Stimulated activated naive CD8-positive, alpha-beta T cell treated with anti-CD3 and anti-CD28 coated beads, Interleukin-15, Interleukin-2, amounts not matched to agents 100 U/mL and 50 U/mL, for 24 hours (primary cell): ENCODE data around the gene AAGAB.

ENCODE experiments used
- ATAC-seq: fragments of 150-1000 bp; cut with Tn5 transposase; one replicate; pipeline ENCODE4 v1.10.0; 2021
- DNase-seq: peaks from one replicate; pipeline ENCODE4 v3.0.0; 2021

AAGAB gene

GRCh38 chr15:67208396-67208795 lies 46.1 kb downstream of the AAGAB start:
- DNase-seq (no peak), ATAC-seq (no peak)

- ATAC-seq (no peak), DNase-seq (no peak)
These were observed 46.8 kb downstream of the AAGAB start for GRCh38 chr15:67207555-67208207.

- ATAC-seq = no peak
- DNase-seq = no peak
These were observed 51.5 kb downstream of the AAGAB start for GRCh38 chr15:67202991-67203390.

GRCh38 chr15:67202091-67202490 lies 52.4 kb downstream of the AAGAB start:
- ATAC-seq = no peak
- DNase-seq = no peak

- ATAC-seq (no peak), DNase-seq (no peak)
These were observed 53.3 kb downstream of the AAGAB start for GRCh38 chr15:67201136-67201535.

GRCh38 chr15:67199881-67200763 lies 54.3 kb downstream of the AAGAB start:
- ATAC-seq (no peak), DNase-seq (no peak)

- ATAC-seq (no peak), DNase-seq (no peak)
These were observed 55.1 kb downstream of the AAGAB start for GRCh38 chr15:67199391-67199790.

- DNase-seq (no peak), ATAC-seq (no peak)
These were observed 56.2 kb downstream of the AAGAB start for GRCh38 chr15:67198157-67198754.

GRCh38 chr15:67197364-67197695 lies 57.1 kb downstream of the AAGAB start:
- no peak for ATAC-seq
- DNase-seq = no peak

GRCh38 chr15:67196672-67197363 lies 57.6 kb downstream of the AAGAB start:
- ATAC-seq = no peak
- no peak for DNase-seq

GRCh38 chr15:67196222-67196621 lies 58.2 kb downstream of the AAGAB start:
- no peak for ATAC-seq
- no peak for DNase-seq

- DNase-seq (no peak), ATAC-seq (no peak)
These were observed 59.2 kb downstream of the AAGAB start for GRCh38 chr15:67195305-67195704.

GRCh38 chr15:67194171-67195114 lies 60.0 kb downstream of the AAGAB start:
- no peak for DNase-seq
- ATAC-seq = no peak

- DNase-seq (no peak), ATAC-seq (no peak)
These were observed 61.1 kb downstream of the AAGAB start for GRCh38 chr15:67193223-67193990.

GRCh38 chr15:67192185-67192820 lies 62.2 kb downstream of the AAGAB start:
- ATAC-seq = no peak
- no peak for DNase-seq

- ATAC-seq = no peak
These were observed 63.6 kb downstream of the AAGAB start for GRCh38 chr15:67190813-67191212.

GRCh38 chr15:67190326-67190725 lies 64.1 kb downstream of the AAGAB start:
- DNase-seq (no peak), ATAC-seq (no peak)

More at GRCh38 chr15:67190813-67191212, 63.6 kb downstream of the AAGAB start:
- DNase-seq = no peak

- ATAC-seq (no peak), DNase-seq (no peak)
These were observed 65.0 kb downstream of the AAGAB start for GRCh38 chr15:67189326-67190051.

GRCh38 chr15:67188551-67189218 lies 65.8 kb downstream of the AAGAB start:
- DNase-seq = no peak
- no peak for ATAC-seq
